Endothelial cell of umbilical vein (primary cell): ENCODE results near the gene KANSL1. TPM values are rescaled to one million over a fixed set of nuclear protein-coding genes. Genes with fewer than 3 reads are reported as not detected.

ENCODE experiments used
- BruUV-seq: library from RNA; stranded (reverse); fragments of 400-500 nt; replicated peaks from 2 replicates; lab custom pipeline; 2021; lab: Mats Ljungman, UMichigan
- CTCF ChIA-PET: fragments of 300-600, 350-600 bp; sonication (Branson Sonifier 250); formaldehyde crosslinking; loops from one replicate; lab custom pipeline; 2021; ENCODE audit warnings: antibody characterized with exemption, inconsistent platforms; lab: Charles Lee
- POLR2A ChIA-PET: fragments of 300-600, 350-600 bp; sonication (Branson Sonifier 250); formaldehyde crosslinking; loops from one replicate; lab custom pipeline; 2021; ENCODE audit warnings: antibody characterized with exemption, inconsistent platforms; lab: Charles Lee
- DNase-seq: peaks from one replicate; pipeline ENCODE4 v3.0.0-alpha.2; 2011; ENCODE audit warnings: low read depth, low spot score
- FAIRE-seq: peaks from 2 replicates; lab custom pipeline; 2011; peaks lifted over from hg19 to GRCh38; lab: Jason Lieb, UNC
- H2AFZ ChIP-seq: 2 replicates; pipeline ENCODE4 v1.6.0; 2012; ENCODE audit warnings: low read depth, low read length, control low read depth, inconsistent platforms
- H3K27ac ChIP-seq: 2 replicates; pipeline ENCODE4 v1.5.1; 2011; ENCODE audit warnings: low read depth, mild to moderate bottlenecking, control low read depth, low read length, moderate library complexity; ENCODE audit not compliant: insufficient read depth
- H3K27me3 ChIP-seq, 2 experiments: 2 replicates each; pipeline versions ENCODE4 v1.6.0 to v1.6.1; 2011; ENCODE audit warnings: low read length in 2 of 2, mixed read lengths in 1 of 2; ENCODE audit not compliant: control insufficient read depth in 2 of 2, insufficient read depth in 2 of 2
- H3K36me3 ChIP-seq, 2 experiments: 2 replicates in 1 of 2; 3 replicates in 1 of 2; pipeline ENCODE4 v1.5.1; 2011; ENCODE audit warnings: low read length in 2 of 2, mild to moderate bottlenecking in 1 of 2, moderate library complexity in 1 of 2; ENCODE audit not compliant: control insufficient read depth in 2 of 2, insufficient read depth in 2 of 2; ENCODE audit errors: extremely low read depth in 1 of 2
- H3K4me1 ChIP-seq: 3 replicates; pipeline ENCODE4 v1.5.1; 2011; ENCODE audit warnings: mild to moderate bottlenecking, low read length; ENCODE audit not compliant: control insufficient read depth, insufficient read depth; ENCODE audit errors: extremely low read depth
- H3K4me2 ChIP-seq: 2 replicates; pipeline ENCODE4 v1.6.1; 2011; ENCODE audit warnings: low read length, control low read depth, mixed read lengths; ENCODE audit not compliant: insufficient read depth
- H3K4me3 ChIP-seq, 3 experiments: fragments of 200-600 bp in 1 of 3; sonication (generic), shearing (Covaris generic) in 1 of 3; replicated peaks in 1 of 3; 2 replicates each; pipeline ENCODE4 v1.5.1; 2011 to 2016; ENCODE audit warnings: control low read depth in 3 of 3, low read length in 3 of 3, mild to moderate bottlenecking in 2 of 3, inconsistent platforms in 1 of 3, low read depth in 1 of 3, moderate library complexity in 1 of 3; ENCODE audit not compliant: insufficient read depth in 1 of 3
- H3K79me2 ChIP-seq: 2 replicates; pipeline ENCODE4 v1.6.0; 2012; ENCODE audit warnings: low read length, inconsistent platforms; ENCODE audit not compliant: control insufficient read depth, insufficient read depth
- H3K9ac ChIP-seq: replicated peaks from 2 replicates; pipeline ENCODE3; 2011; ENCODE audit warnings: low read length, control low read depth; ENCODE audit not compliant: insufficient read depth; ENCODE audit errors: extremely low read depth
- H3K9me1 ChIP-seq: replicated peaks from 3 replicates; pipeline ENCODE4 v1.6.0; 2011; ENCODE audit warnings: mild to moderate bottlenecking, low read length; ENCODE audit not compliant: control insufficient read depth, insufficient read depth; ENCODE audit errors: extremely low read depth
- H3K9me3 ChIP-seq: replicated peaks from 2 replicates; pipeline ENCODE4 v1.5.1; 2012; ENCODE audit warnings: low read length, inconsistent platforms; ENCODE audit not compliant: control insufficient read depth, insufficient read depth
- H4K20me1 ChIP-seq: replicated peaks from 2 replicates; pipeline ENCODE3; 2011; ENCODE audit warnings: mild to moderate bottlenecking, low read length; ENCODE audit not compliant: control insufficient read depth, insufficient read depth; ENCODE audit errors: extremely low read depth
- GATA2 ChIP-seq: IDR thresholded peaks from 2 replicates; pipeline ENCODE4 v1.7.0; 2011; ENCODE audit warnings: low read depth, mild to moderate bottlenecking, moderate library complexity, mixed read lengths, low read length; ENCODE audit not compliant: insufficient read length, insufficient read depth
- dilution Hi-C: fragments of 300-500 bp; cut with MboI; formaldehyde crosslinking; loops from one replicate; pipeline ENCODE4 v1.15.0; 2019; ENCODE audit warnings: low sequenced_read_pairs; ENCODE audit not compliant: extremely low pct_ligation_motif_present
- intact Hi-C: fragments of 100-400 bp; cut with micrococcal nuclease; formaldehyde crosslinking; loops from one replicate; pipeline ENCODE4 v1.10.0; 2022
- polyA plus RNA-seq, 4 experiments: library from polyadenylated mRNA; depleted of rRNA in 3 of 4; stranded (reverse) in 3 of 4; unstranded in 1 of 4; fragments of >200 nt; gene quantifications; 2 replicates each; pipeline versions ENCODE4 v1.2.1 to v1.2.3, GENCODE V29; 2011 to 2012; ENCODE audit warnings: missing spikeins in 1 of 4
- total RNA-seq: library from RNA; stranded (reverse); gene quantifications from 2 replicates; pipeline ENCODE4 v1.2.3, GENCODE V29; 2021
- TF ChIP-seq, protein P1 (sequence below): IDR thresholded peaks from 2 replicates; pipeline ENCODE4 v1.6.1; 2011; ENCODE audit not compliant: insufficient read depth, insufficient read length

KANSL1 gene
- total and polyA plus RNA-seq, 2 donors (not counting 3 experiments of a cell fraction or from before 2014, with no cell fraction given) = 29.1 to 74.0 TPM

GRCh38 chr17:46167826-46168569, 25.2 kb downstream of the KANSL1 start:
- H3K9ac ChIP-seq = no peak overlapping the region
- peaks cover 27% of the 10 kb centered on the region for H4K20me1 ChIP-seq
- H3K4me1 ChIP-seq = peaks cover 17% of the 10 kb centered on the region
- dilution Hi-C loops (no loop called here), intact Hi-C loops (no loop called here)
- DNase-seq (no peak), FAIRE-seq (no peak)
- H3K4me3 ChIP-seq = no peak overlapping the region
- POLR2A ChIA-PET = no interaction called here
- H3K79me2 ChIP-seq = peaks cover 99% of the 10 kb centered on the region
- CTCF ChIA-PET = interaction anchor here (1.7 to 1.9 kb wide), 2 partner anchors 25 to 124 kb away, joined by 7 to 11 read pairs; partner anchors contain the start of gene KANSL1
- H3K9me3 ChIP-seq = no peaks in the 10 kb centered on the region
- H3K9me1 ChIP-seq = no peaks in the 10 kb centered on the region
- no peak overlapping the region for H3K4me2 ChIP-seq
- no peaks in the 10 kb centered on the region for H3K27me3 ChIP-seq
- no peak overlapping the region for H2AFZ ChIP-seq
- H3K36me3 ChIP-seq = peaks cover 21 to 24% of the 10 kb centered on the region in 2 experiments
- no peak for TF ChIP-seq GATA2
- no TSS peak for BruUV-seq
- no peak overlapping the region for H3K27ac ChIP-seq

- TF ChIP-seq, protein P1, sequence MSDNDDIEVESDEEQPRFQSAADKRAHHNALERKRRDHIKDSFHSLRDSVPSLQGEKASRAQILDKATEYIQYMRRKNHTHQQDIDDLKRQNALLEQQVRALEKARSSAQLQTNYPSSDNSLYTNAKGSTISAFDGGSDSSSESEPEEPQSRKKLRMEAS = no peak
- CTCF ChIA-PET = interaction anchor here (1.7 to 1.9 kb wide), 2 partner anchors 26 to 123 kb away, joined by 7 to 11 read pairs; partner anchors contain the start of gene KANSL1
- BruUV-seq = no TSS peak
- Histone ChIP-seq H3K36me3 (peaks cover 21 to 24% of the 10 kb centered on the region in 2 experiments), H3K4me1 (peaks cover 18% of the 10 kb centered on the region), H4K20me1 (peaks cover 33% of the 10 kb centered on the region), H3K9me3 (no peaks in the 10 kb centered on the region), H3K9ac (no peak overlapping the region), H2AFZ (no peak overlapping the region), H3K4me3 (no peak overlapping the region), H3K27ac (no peak overlapping the region), H3K4me2 (no peak overlapping the region), H3K27me3 (no peaks in the 10 kb centered on the region), H3K79me2 (peaks cover 99% of the 10 kb centered on the region), H3K9me1 (no peaks in the 10 kb centered on the region)
- intact Hi-C loops = no loop called here
- POLR2A ChIA-PET = no interaction called here
- no peak for FAIRE-seq
- dilution Hi-C loops = no loop called here
- no peak for DNase-seq
Measured at GRCh38 chr17:46167267-46167666, 26.0 kb downstream of the KANSL1 start.
